ENCODE data around the gene MED19.
"Not testable (repeated sequence)": the region's sequence is repeated elsewhere in the genome, so short reads cannot be mapped to it uniquely, and the experiment has no call there.

Gene MED19

DNA sequence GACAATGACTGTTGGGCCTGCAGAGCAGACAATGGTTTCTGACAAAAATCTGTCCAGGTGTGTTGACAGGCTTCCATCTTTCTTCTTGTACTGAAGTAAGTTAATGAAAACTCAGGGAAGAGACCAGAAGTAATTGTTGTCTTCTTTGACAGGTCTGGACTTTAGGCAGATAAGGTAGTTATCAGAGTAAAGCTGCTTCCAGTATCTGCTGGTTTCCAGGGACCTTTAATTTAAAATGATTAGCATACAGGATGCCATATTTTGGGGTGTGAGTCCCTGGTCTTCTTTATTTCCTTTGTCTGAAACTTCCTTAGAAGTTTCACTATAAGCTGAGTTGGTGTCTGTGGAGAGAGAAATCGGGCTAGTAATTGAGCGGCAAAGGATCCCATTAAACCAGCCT lies 1.8 kb upstream of the MED19 start:
- peak overlapping the region; percentile 74 for H3K4me2 ChIP-seq (ENCODE audit: low read length)
- H3K27me3 ChIP-seq (ENCODE audit: insufficient read depth, low read length) = no peaks in the 10 kb centered on the region
- peaks cover 28% of the 10 kb centered on the region for H3K4me1 ChIP-seq (ENCODE audit: insufficient read depth, low read length, severe bottlenecking)
- H3K36me3 ChIP-seq (ENCODE audit: insufficient read depth, low read length) = peaks cover 27% of the 10 kb centered on the region
- TF ChIP-seq, protein P1, sequence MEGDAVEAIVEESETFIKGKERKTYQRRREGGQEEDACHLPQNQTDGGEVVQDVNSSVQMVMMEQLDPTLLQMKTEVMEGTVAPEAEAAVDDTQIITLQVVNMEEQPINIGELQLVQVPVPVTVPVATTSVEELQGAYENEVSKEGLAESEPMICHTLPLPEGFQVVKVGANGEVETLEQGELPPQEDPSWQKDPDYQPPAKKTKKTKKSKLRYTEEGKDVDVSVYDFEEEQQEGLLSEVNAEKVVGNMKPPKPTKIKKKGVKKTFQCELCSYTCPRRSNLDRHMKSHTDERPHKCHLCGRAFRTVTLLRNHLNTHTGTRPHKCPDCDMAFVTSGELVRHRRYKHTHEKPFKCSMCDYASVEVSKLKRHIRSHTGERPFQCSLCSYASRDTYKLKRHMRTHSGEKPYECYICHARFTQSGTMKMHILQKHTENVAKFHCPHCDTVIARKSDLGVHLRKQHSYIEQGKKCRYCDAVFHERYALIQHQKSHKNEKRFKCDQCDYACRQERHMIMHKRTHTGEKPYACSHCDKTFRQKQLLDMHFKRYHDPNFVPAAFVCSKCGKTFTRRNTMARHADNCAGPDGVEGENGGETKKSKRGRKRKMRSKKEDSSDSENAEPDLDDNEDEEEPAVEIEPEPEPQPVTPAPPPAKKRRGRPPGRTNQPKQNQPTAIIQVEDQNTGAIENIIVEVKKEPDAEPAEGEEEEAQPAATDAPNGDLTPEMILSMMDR (IDR thresholded peaks at IDR 0.05; ENCODE audit: low read length) = no peak
- TF ChIP-seq EZH2 (IDR thresholded peaks at IDR 0.05; ENCODE audit: borderline replicate concordance, low read length) = no peak
- H3K27ac ChIP-seq (ENCODE audit: low read depth, low read length, poor library complexity, severe bottlenecking) = no peak overlapping the region
- H3K9me2 ChIP-seq (ENCODE audit: low read depth, low read length) = no peaks in the 10 kb centered on the region
- H3K9ac ChIP-seq (ENCODE audit: low read length) = peak overlapping the region; percentile 98
- H3K9me3 ChIP-seq (ENCODE audit: low read length) = no peaks in the 10 kb centered on the region
- peaks cover 36% of the 10 kb centered on the region for H3K79me2 ChIP-seq (ENCODE audit: insufficient read depth, low read length)
- peak overlapping the region; percentile 98 for H3K4me3 ChIP-seq (ENCODE audit: low read depth, low read length, poor library complexity, severe bottlenecking)
- no peaks in the 10 kb centered on the region; the same call in 1 of the 2 replicates for H3F3A ChIP-seq (ENCODE audit: insufficient read depth, low read length)
- no peaks in the 10 kb centered on the region for H4K20me1 ChIP-seq (ENCODE audit: insufficient read depth, low read length)
- H2AFZ ChIP-seq (ENCODE audit: low read length) = no peak overlapping the region

DNA sequence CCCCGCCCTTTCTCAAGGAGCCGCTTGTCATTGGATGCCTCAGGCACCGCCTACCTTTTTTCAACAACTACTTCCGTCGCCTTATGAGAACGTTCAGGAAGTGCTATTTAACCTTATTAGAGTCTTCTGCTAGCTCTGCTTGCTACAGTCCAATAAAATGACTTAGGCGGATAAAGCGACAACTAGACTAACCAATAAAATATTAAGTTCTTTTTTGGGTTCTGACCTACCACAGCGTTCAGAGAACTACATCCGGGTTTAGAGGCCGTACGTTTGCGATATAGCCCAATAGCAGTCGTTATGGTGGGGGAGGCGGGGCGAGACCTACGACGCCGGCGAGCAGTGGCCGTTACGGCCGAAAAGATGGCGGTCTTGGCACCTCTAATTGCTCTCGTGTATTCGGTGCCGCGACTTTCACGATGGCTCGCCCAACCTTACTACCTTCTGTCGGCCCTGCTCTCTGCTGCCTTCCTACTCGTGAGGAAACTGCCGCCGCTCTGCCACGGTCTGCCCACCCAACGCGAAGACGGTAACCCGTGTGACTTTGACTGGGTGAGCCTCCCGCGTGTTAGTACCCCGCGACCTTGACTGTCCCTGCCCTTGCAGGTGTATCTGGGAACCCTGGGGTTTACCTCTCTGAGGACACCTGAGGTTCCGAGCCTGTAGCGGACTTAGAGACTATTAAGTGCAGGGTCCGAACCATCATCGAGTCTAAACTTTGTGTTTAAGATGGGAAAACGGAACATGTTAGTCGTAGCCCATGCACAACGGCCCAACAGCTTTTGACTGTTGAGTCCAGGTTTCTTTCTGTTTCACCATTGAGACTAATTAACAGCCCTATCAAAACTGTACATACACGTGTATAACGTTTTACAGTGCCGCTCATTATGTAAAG lies 488 bp upstream of the MED19 start, which contains the start of gene TMX2:
Gene TMX2 (plus strand): TSS at position 338 of the 895 bp plus-strand sequence. CDS start 26 bp downstream, at position 364.
- Histone ChIP-seq H3K9me2 (ENCODE audit: low read depth, low read length) (no peaks in the 10 kb centered on the region), H3K36me3 (ENCODE audit: insufficient read depth, low read length) (peaks cover 19% of the 10 kb centered on the region), H4K20me1 (ENCODE audit: insufficient read depth, low read length) (no peaks in the 10 kb centered on the region), H3K4me1 (ENCODE audit: insufficient read depth, low read length, severe bottlenecking) (peaks cover 28% of the 10 kb centered on the region), H3K9ac (ENCODE audit: low read length) (peak within 1 kb of the TSS; percentile 98), H3K4me2 (ENCODE audit: low read length) (peak within 1 kb of the TSS; percentile 74), H3K4me3 (ENCODE audit: low read depth, low read length, poor library complexity, severe bottlenecking) (peak within 1 kb of the TSS; percentile 98), H3K9me3 (ENCODE audit: low read length) (no peaks in the 10 kb centered on the region), H3K79me2 (ENCODE audit: insufficient read depth, low read length) (peaks cover 27% of the 10 kb centered on the region), H2AFZ (ENCODE audit: low read length) (no peak within 1 kb of the TSS), H3K27me3 (ENCODE audit: insufficient read depth, low read length) (no peaks in the 10 kb centered on the region), H3K27ac (ENCODE audit: low read depth, low read length, poor library complexity, severe bottlenecking) (peak within 1 kb of the TSS; percentile 78), H3F3A (ENCODE audit: insufficient read depth, low read length) (no peaks in the 10 kb centered on the region; the same call in 1 of the 2 replicates)
- no peak for TF ChIP-seq EZH2 (IDR thresholded peaks at IDR 0.05; ENCODE audit: borderline replicate concordance, low read length)
- TF ChIP-seq, protein P1 (IDR thresholded peaks at IDR 0.05; ENCODE audit: low read length) = no peak

DNA sequence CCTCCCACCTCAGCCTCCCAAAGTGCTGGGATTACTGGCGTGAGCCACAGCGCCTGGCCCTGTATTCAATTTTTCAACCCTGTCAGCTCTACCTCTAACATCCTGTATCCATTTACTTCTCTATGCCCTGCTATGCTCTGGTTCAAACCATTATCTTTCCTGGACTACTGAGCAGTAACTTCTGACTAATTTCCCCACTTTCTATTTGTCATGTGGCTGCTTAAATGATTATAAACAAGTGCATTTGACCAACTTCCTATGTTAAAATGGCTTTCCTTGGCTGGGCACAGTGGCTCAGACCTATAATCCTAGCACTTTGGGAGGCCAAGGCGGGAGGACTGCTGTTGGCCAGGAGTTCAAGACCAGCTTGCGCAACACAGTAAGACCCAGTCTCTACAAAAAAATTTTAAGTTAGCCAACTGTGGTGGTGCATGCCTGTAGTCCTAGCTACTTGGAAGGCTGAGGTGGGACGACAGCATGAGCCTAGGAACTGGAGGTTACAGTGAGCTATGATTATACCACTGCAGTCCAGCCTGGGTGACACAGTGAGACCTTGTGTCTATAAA lies 2.1 kb downstream of the MED19 start:
- no peak for TF ChIP-seq EZH2 (IDR thresholded peaks at IDR 0.05; ENCODE audit: borderline replicate concordance, low read length)
- TF ChIP-seq, protein P1 (IDR thresholded peaks at IDR 0.05; ENCODE audit: low read length) = no peak
- Histone ChIP-seq H3K79me2 (ENCODE audit: insufficient read depth, low read length) (peaks cover 25% of the 10 kb centered on the region), H3K9me3 (ENCODE audit: low read length) (no peaks in the 10 kb centered on the region), H3F3A (ENCODE audit: insufficient read depth, low read length) (no peaks in the 10 kb centered on the region; the same call in 1 of the 2 replicates), H4K20me1 (ENCODE audit: insufficient read depth, low read length) (no peaks in the 10 kb centered on the region), H3K9ac (ENCODE audit: low read length) (no peak overlapping the region), H3K27me3 (ENCODE audit: insufficient read depth, low read length) (no peaks in the 10 kb centered on the region), H3K4me3 (ENCODE audit: low read depth, low read length, poor library complexity, severe bottlenecking) (no peak overlapping the region), H3K4me2 (ENCODE audit: low read length) (no peak overlapping the region), H3K4me1 (ENCODE audit: insufficient read depth, low read length, severe bottlenecking) (peaks cover 28% of the 10 kb centered on the region), H2AFZ (ENCODE audit: low read length) (no peak overlapping the region), H3K27ac (ENCODE audit: low read depth, low read length, poor library complexity, severe bottlenecking) (no peak overlapping the region), H3K9me2 (ENCODE audit: low read depth, low read length) (no peaks in the 10 kb centered on the region), H3K36me3 (ENCODE audit: insufficient read depth, low read length) (peaks cover 18% of the 10 kb centered on the region)

DNA sequence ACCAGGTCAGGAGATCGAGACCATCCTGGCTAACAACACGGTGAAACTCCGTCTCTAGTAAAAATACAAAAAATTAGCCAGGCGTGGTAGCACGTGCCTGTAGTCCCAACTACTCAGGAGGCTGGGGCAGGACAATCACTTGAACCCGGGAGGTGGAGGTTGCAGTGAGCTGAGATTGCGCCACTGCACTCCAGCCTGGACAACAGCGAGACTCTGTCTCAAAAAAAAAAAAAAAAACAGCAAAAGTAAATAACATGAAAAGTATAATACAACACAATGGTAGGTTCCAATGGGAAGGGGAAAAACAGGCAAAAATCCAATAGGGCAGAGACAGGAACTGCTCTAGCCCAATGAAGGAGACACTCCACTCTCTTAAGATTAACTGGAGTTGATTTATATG lies 6.6 kb downstream of the MED19 start:
- H2AFZ ChIP-seq (ENCODE audit: low read length); H4K20me1 ChIP-seq (ENCODE audit: insufficient read depth, low read length); H3K27me3 ChIP-seq (ENCODE audit: insufficient read depth, low read length); H3F3A ChIP-seq (ENCODE audit: insufficient read depth, low read length); H3K4me3 ChIP-seq (ENCODE audit: low read depth, low read length, poor library complexity, severe bottlenecking); H3K79me2 ChIP-seq (ENCODE audit: insufficient read depth, low read length); H3K27ac ChIP-seq (ENCODE audit: low read depth, low read length, poor library complexity, severe bottlenecking); H3K9me2 ChIP-seq (ENCODE audit: low read depth, low read length); H3K9me3 ChIP-seq (ENCODE audit: low read length); H3K9ac ChIP-seq (ENCODE audit: low read length); H3K4me2 ChIP-seq (ENCODE audit: low read length); H3K4me1 ChIP-seq (ENCODE audit: insufficient read depth, low read length, severe bottlenecking): not testable (repeated sequence)
- H3K36me3 ChIP-seq (ENCODE audit: insufficient read depth, low read length) = peaks cover 36% of the 10 kb centered on the region
